NCI-H82 treated with DMSO at 0.1 percent for 48 hours (cell line): ENCODE measurements around the gene ZNF800.
A peak's percentile ranks its signal among the peaks of the same experiment; 100 is the strongest.

ENCODE experiments used
- DNase-seq: peaks from one replicate; lab custom pipeline; 2025; ENCODE audit not compliant: unreplicated experiment; lab: John Stamatoyannopoulos, UW

Gene ZNF800

GRCh38 chr7:127349881-127350280 is 42.6 kb downstream of the ZNF800 start:
- no peak for DNase-seq

- no peak for DNase-seq
Measured at GRCh38 chr7:127348247-127348631, 44.3 kb downstream of the ZNF800 start.

- peak; percentile 11 for DNase-seq
Measured at GRCh38 chr7:127347567-127348246, 44.8 kb downstream of the ZNF800 start.

GRCh38 chr7:127346575-127347256 is 45.8 kb downstream of the ZNF800 start:
- no peak for DNase-seq

- no peak for DNase-seq
Measured at GRCh38 chr7:127342596-127342995, 49.9 kb downstream of the ZNF800 start.

GRCh38 chr7:127338122-127338521 is 54.4 kb downstream of the ZNF800 start:
- no peak for DNase-seq

GRCh38 chr7:127337581-127337980 is 54.9 kb downstream of the ZNF800 start:
- no peak for DNase-seq

GRCh38 chr7:127336458-127336857 is 56.0 kb downstream of the ZNF800 start:
- DNase-seq = no peak

GRCh38 chr7:127332880-127333279 is 59.6 kb downstream of the ZNF800 start:
- no peak for DNase-seq

GRCh38 chr7:127330070-127330469 is 62.4 kb downstream of the ZNF800 start:
- DNase-seq = no peak

- no peak for DNase-seq
Measured at GRCh38 chr7:127322832-127323493, 69.5 kb downstream of the ZNF800 start.

GRCh38 chr7:127322351-127322750 is 70.2 kb downstream of the ZNF800 start:
- no peak for DNase-seq

- no peak for DNase-seq
Measured at GRCh38 chr7:127320974-127321373, 71.5 kb downstream of the ZNF800 start.
